HG02840 (cell line): ENCODE data around the gene ADD2.

ENCODE experiments used
- ATAC-seq: cut with Tn5 transposase; IDR thresholded peaks from one replicate; pipeline ENCODE4 v1.9.1; 2021; ENCODE audit warnings: mild to moderate bottlenecking, moderate library complexity, moderate number of reproducible peaks; ENCODE audit not compliant: unreplicated experiment, low FRiP score

Gene ADD2

GRCh38 chr2:70726947-70727725 lies 40.9 kb downstream of the ADD2 start:
- no peak for ATAC-seq

DNA sequence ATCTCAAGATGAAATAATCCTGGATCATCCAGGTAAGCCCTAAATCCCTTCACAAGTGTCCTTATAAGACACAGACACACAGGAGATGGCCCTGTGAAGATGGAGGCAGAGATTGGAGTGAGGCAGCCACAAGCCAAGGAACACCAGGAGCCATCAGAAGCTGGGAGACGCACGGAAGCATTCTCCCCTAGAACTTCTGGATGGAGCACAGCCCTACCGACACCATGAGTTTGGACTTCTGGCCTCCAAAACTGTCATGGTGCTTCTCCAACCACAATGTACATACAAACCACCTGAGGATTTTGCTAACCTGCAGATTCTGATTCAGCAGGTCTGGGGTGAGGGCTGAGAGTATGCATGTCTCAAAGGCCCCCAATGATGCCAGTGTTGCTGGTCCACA lies 42.5 kb downstream of the ADD2 start:
- no peak for ATAC-seq

GRCh38 chr2:70724366-70724765 lies 43.6 kb downstream of the ADD2 start:
- ATAC-seq = no peak

DNA sequence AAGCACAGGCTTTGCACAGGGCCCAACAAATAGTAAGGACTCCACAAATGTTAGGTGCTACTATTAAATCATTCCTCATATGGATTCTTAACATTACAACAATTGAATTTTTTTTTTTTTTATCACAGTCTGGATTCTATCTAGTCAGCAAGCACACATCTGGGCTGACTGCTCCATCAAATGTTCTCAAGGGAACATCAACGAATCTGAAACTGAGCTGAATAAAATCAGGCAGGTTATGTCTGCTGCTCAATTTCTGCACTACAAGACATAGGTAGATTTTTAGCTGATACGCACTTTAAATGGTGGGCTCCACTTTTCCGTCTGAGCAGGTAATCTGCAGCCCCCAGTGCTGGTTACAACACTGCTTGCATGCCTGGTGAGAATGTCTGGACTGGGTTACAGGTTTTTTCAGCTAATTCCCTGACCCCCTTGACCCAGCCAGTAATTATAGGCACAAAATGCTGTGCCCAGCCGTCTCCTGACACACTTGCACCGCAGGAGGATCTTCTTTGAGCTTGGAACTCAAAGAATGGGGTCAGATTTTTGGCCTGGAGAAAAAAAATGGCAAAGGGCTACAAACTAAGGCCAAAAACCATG lies 44.6 kb downstream of the ADD2 start:
- ATAC-seq = no peak

DNA sequence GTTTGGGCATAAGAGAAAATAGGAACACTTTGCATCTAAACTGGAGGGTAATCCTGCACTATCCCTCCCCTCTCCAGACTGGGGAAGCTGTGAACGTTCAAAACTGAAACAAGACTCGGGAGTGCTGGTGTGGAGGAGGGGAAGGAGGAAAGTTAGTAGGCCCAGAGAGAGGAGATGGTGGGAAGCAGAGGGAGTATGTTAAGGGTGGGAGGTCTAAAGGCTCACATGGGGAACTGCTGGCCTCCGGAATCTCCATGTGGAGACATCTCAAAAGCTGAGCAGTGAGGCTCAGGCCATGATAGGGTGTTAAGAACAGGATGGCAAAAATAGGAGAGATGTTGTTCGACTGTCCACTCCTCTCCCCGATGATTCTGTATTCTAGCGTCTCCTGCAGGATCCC lies 47.9 kb downstream of the ADD2 start:
- ATAC-seq = no peak

GRCh38 chr2:70719231-70719630 lies 48.8 kb downstream of the ADD2 start:
- no peak for ATAC-seq

DNA sequence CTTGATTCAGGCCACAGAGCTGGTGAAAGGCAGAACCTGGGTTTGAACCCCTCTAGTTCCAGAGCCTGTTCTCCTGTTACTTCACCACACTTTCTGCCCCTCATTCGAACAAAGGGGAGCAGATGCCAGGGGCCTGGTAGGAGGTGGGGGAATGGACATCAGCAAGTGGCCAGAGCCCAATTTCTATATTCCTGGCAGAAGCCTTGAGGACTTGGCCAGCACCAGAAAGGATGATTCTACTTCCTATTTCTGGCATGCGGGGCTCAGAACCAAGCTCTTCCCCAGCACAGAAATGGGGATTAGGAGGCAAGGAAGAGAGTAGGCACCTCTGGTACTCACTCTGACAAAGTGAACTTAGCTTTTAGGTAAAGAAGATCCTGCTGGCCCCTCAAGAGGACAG lies 49.3 kb downstream of the ADD2 start:
- no peak for ATAC-seq

DNA sequence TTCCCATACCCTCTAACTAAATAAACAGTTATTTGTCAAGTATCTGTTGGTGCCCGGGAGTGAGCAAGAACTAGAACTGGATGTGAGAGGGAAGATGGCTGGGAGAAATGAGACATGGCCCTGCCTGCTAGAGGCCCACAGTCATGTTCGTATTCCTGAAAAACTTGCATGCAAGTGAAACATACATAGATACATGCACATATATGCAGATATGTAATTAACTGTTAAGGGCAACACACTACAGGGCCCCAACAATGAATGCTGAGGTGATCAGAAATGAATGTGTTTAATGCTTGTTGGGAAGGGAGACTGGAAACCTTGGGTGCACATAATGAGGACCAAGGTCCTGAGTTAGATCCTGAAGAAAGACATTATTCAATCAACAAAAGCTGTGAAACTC lies 49.8 kb downstream of the ADD2 start:
- no peak for ATAC-seq

DNA sequence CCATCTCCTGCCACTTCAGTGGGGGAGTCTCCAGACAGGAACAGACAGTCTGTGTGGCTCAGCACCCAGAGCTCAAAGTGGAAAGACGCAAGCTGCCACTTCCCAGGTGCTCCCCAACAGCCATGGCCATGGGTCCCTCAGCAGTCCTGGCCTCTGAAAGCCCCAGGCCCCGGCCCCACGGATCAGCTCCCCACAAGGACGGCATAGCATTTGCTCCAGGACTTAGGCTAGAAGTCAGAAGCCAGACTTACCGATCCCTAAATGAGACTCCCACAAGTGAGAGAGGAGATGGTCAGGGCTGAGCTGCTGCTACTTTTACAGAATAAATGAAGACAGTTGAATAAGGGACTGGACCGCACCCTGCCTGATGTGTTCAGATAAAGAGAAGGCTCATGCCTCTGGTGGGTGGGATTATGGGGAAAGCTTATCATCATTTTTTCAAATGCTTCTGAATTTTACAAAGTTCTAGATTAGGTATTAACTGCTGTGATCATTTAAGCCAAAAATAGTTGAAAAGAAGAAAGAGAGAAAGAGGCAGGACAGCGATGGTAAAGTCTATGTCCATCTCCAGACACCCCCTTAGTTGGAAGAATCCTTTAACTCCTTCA lies 50.5 kb downstream of the ADD2 start:
- ATAC-seq = no peak

GRCh38 chr2:70716951-70717350 lies 51.0 kb downstream of the ADD2 start:
- no peak for ATAC-seq

GRCh38 chr2:70716131-70716743 lies 51.8 kb downstream of the ADD2 start:
- no peak for ATAC-seq

DNA sequence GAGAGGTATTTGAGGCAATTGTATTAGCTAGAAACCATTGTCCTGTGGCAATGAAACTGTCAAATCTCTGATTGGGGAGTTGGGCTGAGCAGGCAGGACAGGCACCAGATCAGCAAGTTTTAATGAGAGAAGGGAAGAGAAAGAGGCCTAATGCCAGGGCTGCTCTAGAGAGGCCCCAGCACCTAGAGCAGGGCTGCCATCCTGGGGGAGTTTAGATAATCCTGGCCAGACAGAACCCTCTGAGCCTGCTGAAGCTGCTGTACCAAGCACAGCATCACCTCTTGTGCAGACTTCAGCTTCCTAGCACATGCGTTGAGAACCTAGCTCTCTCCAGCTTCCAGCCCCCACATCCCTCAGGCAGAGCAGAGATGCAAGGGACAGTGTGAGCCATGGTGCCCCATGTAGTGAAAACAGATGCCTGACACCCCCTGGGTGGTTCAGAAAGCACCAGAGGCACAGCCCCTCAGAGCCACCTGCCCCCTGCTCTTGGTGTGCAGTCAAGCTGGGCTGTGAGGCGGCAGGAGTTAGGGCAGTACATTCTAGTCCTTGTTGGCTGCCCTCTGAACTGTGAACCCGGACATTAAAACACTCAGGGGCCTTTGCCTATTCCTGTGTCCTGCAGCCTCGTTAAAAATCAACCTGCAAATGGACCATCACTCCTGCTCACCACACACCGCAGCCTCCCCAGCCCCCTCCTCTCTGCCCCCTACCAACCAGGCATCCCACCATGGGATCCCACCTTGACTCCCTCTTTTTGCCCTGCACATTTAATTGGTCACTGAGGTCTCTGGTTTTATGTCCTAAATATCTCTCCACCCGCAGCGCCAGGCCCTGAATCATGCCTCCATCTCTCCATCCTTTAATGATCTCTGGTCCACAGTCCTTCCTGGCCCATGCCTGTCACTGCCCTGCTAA lies 52.7 kb downstream of the ADD2 start:
- no peak for ATAC-seq

DNA sequence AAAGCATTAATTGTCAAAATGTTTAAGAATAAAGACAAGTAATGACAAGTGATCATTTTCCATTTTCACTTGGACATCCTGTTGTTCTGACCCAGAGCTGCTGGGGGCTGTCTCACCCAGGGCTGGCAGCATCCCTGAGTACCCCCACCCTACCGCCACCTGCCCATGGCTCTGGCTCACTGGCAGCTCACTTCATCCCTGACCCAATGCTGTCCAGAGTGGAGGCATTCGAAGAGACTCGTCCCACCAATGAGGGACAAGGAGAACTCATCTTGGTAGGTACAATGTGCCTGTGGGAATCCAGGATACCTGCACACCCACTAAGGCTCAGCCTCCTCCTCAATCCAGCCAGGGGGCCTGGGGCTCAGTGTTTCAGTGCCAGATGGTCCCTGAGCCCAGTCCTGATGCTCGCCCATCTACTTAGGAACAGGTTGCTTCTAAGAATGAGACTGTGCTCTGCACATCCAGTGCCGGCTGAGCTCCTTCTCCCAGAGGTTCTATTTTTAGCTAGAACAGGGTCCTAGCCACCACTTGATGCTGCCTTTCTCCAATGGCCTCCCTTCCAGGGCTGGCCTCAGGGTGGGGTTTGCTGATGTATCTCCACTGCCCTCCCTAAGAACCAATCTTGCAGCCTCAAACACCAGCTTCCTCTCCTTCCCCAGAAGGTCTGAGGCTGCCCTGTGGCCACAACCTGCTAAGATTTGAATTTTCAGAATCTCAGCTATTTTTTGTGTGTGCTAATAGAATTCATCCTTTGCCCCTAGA lies 53.7 kb downstream of the ADD2 start:
- ATAC-seq = no peak

- no peak for ATAC-seq
Measured at GRCh38 chr2:70712916-70713315, 55.1 kb downstream of the ADD2 start.

DNA sequence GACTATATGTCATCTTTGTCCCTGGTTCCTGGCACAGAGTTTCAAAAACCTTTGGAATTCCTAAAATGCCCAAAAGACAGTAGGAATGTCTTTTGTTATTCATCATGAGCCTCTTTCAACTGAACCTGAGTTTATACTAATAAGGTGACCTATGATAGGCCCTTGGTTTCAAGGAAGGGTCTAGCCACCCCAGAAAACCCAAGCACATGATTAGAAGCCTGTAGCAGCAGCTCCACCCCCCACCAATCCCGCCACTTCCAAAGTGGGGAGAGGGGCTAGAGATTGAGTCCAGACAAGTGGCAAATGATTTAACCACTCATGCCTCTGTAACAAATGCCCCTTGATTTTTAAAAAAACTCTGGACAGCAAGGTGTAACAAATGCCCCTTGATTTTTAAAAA lies 56.8 kb downstream of the ADD2 start:
- ATAC-seq = no peak

- no peak for ATAC-seq
Measured at GRCh38 chr2:70710038-70710690, 57.8 kb downstream of the ADD2 start.

GRCh38 chr2:70709275-70710037 lies 58.5 kb downstream of the ADD2 start:
- ATAC-seq = no peak

GRCh38 chr2:70708376-70709199 lies 59.4 kb downstream of the ADD2 start:
- no peak for ATAC-seq
